OCI-LY1 (cell line): ENCODE measurements around the gene MRPS21.

Source experiments
- EZH2 ChIP-seq: fragments of 200-600 bp; sonication (generic), shearing (Covaris generic); IDR thresholded peaks from 2 replicates; pipeline ENCODE4 v1.8.0; 2017; ENCODE audit warnings: borderline replicate concordance, mixed run types, mild to moderate bottlenecking, antibody characterized with exemption, low read length, moderate library complexity, mixed read lengths
- TF ChIP-seq, protein P1 (sequence below): fragments of 200-600 bp; sonication (generic), shearing (Covaris generic); IDR thresholded peaks from 2 replicates; pipeline ENCODE4 v1.5.1; 2017; ENCODE audit warnings: mild to moderate bottlenecking, antibody characterized with exemption, low read length, moderate library complexity, mixed read lengths

DNA sequence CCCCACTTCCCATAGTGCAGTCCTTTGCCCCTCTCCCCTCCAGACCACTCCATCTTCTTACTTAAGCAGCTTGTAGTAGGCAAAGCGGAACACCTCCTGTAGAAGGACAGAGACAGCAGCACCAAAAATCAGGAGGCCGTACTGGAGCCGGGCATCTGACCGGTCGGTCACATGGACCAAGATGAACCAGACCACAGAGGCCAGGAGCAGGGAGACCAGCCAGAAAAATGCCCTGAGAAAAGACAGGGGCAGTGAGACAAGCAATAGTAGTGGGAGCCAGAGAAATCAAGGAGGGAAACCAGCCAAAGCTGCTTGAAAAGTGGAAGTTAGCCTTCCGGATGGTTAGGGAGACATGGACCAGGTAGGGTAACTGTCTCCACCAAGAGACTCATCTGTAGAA is 25.8 kb upstream of the MRPS21 start:
- TF ChIP-seq, protein P1, sequence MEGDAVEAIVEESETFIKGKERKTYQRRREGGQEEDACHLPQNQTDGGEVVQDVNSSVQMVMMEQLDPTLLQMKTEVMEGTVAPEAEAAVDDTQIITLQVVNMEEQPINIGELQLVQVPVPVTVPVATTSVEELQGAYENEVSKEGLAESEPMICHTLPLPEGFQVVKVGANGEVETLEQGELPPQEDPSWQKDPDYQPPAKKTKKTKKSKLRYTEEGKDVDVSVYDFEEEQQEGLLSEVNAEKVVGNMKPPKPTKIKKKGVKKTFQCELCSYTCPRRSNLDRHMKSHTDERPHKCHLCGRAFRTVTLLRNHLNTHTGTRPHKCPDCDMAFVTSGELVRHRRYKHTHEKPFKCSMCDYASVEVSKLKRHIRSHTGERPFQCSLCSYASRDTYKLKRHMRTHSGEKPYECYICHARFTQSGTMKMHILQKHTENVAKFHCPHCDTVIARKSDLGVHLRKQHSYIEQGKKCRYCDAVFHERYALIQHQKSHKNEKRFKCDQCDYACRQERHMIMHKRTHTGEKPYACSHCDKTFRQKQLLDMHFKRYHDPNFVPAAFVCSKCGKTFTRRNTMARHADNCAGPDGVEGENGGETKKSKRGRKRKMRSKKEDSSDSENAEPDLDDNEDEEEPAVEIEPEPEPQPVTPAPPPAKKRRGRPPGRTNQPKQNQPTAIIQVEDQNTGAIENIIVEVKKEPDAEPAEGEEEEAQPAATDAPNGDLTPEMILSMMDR: no peak
- TF ChIP-seq EZH2: no peak
